CD4-positive, alpha-beta T cell treated with Interleukin-6 at 100 ng/mL for 8 hours (primary cell): ENCODE results near the gene CACNA2D4.

ENCODE experiments used
- DNase-seq: peaks from one replicate; pipeline ENCODE4 v3.0.0-alpha.2; 2020; ENCODE audit warnings: mixed read lengths, low spot score

CACNA2D4 gene

DNA sequence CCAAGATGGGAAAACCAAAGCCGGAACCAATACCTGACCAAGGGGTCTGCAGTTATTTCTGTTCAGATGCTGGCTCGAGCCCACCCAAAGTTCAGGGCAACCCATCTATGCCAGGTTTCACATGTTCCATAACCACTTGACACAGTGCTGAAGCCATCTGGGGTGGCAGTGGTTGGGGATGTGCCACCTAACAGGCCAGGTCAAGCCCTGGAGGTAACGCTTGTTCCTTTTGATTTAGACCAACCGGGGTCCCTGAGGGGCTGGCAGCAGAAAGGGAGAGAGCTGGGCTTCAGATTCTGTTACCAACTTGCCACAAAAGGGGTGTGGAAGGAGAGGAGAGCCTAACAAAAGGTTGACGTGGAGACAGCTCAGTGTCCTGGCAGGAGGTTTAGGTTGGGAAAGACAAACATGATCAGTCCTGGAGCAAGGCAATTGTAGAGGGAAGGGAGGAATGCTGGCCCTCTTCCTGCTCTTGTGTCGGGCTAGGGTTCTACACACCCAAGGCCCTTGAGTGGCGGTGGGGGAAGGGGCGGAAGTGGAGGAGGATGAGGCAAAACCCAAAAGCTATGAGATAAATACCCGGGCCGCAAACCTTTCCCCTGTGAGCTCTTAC, 31.9 kb downstream of the CACNA2D4 start:
- DNase-seq: no peak

DNA sequence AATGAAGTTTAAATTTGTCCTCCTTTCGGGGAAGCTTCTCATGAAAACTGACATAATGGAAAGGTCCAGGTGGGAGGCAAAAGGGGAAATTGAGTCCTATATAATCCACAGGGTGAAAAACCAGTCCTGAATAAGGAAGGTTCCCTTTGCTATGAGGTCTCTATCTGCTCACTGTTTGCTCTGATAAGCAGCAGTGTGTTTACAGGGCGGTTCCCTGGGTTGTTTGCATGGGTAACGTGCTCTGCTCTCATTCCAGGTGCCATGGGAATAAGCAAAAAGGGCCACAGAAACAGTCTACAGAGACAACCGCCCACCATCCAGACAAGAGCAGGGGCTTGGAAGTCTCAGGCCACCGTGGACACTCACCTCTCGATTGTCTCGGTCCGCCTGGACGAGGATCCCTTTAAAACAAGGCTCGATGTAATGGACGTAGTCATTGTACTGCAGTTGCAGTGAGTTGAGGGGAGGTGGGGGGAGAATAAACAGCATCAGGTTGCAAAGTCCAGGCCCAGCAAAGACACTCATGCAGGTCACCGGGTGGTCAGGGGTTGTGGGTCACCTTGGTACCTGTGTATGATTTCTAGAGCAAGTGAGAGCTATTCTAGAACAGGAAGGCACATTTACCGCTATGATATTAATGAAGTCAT, 32.7 kb downstream of the CACNA2D4 start:
- DNase-seq: no peak

DNA sequence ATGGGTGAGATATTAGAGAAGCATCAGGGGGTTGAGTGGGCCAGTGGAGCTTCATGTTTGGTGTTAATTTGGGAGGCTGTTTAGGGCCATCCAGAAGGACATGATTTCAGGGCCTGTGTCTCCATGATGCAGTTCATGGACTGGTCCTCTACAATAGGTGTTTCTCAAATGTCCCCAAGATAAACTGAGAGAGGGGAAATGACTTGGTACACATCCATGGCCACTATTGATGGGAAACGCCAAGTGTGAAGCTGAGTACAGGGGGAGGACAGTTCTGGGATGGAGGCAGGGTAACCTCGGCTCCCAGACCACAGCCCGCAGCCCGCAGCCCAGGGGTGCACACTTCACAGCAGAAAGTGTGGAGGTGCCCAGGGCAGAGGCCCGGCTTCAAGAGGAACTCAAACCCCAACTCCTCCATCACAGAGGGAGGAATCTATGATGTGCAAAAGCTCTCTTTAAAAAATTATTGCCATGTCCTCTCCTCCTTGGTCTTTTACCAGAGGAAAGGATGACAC, 33.3 kb downstream of the CACNA2D4 start:
- DNase-seq: no peak

DNA sequence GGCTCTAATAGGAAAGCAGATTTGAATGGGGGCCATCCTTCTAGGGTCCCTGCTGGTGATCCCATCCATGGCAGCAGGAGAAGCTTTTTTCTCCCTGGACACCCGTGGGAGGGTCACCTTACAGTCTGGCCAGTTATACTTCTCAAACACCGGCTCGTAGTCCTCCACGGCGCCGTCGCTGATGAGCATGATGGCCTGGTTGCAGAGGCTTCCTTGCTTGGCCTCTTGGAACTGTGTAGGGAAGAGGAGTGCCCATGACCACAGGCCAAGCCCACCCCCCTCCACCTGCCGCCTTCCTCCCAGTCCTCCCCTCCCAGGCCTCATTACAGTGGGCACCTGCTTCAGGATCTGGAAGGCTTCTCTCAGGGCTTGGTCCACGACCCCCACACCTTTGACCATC, 33.8 kb downstream of the CACNA2D4 start:
- DNase-seq: no peak

DNA sequence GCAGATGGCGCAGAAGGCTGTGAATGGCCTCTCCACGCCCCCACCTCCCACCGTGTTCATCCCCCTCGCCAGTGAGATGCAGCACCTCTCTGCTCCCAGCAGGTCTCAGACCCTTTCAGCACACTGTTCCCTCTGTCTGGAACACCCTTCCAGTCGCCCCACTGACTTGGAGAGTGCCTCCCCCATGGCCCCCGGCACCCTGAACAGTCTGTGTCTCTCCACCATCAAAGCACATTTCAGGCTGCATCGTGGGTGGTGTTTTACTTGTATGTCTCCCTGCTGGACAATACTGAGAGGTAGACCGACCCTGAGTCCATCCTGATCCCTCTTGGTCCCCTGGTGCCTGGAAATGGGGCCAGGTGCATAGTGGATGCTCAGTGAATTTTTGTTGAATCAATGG, 34.9 kb downstream of the CACNA2D4 start:
- DNase-seq: no peak

DNA sequence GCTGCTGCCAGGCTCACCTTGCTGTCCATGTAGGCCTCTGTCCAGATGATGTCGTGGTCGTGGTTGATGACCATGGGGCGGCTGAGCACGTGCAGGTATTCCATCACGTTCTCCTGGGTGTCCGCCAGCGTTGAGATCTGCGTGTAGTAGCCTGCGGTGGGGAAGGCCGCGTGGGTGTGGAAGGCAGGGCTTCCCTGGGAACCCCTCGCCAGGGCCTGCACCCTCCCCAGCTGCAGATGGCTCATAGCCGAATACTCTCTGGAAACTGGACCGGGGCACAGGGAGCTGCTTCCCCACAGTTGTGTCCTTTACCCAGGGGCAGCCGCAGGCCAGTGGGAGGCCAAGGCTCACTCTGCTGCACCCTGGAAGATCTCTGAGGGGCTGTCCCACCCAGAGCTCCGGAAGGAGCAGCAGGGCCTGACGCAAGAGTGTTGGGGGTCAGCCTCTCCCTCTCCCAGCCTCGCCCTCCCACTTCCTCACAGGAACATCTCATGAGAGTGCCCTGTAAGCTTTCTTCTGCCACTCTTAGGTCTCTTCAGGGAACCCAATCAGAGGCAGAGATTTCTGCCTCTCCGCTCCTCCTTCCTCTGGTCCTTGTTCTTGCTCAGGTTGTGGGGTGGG, 35.5 kb downstream of the CACNA2D4 start:
- no peak for DNase-seq

DNA sequence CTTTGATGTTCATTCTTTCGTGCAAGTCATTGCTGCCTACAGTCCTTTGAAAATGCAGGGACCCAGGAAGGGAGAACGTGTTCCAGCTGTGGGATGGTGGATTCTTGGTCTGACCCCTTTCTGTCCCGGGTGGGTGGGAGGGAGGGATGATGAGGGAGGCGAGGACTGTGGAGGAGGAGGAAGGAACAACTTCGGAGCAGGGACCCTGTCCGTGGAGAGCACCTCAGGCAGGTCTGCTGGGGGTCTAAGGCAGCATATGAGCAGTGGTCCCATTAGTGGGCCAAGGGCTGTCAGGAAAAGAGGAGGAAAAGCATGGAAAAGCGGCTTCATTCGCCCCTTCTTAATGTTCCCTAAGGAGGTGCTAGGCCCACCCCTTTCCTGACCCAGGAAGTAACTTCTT, 36.0 kb downstream of the CACNA2D4 start:
- DNase-seq: no peak

DNA sequence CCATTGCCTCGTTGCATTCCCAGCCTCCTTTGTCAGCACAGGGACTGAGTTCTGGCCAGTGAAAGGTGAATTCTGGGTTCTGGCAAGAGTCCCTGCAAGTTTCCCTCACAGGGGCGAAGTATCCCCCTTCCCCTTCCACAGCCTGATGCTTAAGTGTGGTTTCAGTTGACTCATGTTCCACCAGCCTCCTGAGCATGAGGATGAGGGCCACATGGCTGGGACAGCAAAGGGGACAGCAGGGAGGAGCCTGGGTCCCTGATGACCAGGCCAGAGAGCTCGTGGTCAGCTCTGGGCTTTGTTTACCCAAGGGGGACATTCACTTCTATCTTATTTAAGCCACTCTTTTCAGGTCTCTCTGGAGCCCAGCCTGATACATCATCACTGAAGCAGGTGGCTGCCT, 36.5 kb downstream of the CACNA2D4 start:
- DNase-seq: no peak

DNA sequence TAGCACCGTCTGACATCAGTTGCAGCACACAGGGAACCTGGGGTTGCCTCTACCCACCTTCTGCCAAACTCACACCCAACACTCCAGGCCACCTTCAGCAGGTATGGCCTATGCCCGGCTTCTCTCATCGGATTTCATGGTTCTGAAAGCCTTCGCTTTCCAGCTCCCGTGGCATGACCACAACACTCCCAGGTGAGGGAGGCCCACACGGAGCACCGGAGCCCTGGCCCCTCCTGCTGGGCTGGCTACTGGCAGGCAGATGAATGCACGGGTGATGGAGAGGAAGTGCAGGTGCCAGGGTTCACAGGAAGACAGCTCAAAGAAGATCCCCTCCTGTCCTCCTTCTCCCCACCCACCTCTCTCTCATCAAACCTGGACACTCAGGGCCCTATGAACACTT, 37.2 kb downstream of the CACNA2D4 start:
- DNase-seq: no peak

DNA sequence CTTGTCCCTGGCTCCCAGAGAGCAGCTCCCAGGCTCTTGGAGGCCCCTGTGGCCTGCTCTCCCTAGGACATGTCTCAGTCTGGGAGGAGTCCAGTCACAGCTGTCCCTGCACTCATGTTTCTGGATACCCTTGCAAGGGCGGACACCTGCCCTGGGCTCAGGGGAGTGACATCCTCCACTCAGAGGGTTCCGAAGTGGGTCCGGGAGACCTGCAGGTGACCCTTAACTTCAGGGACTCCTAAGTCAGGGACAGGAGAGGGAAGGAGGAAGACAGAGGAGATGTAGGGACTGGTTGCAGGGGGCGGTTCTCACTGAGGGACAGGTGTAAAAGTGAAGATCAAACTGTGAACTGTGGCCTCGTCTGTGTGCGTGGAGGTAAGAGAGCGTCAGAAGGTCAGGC, 37.6 kb downstream of the CACNA2D4 start:
- DNase-seq: no peak

DNA sequence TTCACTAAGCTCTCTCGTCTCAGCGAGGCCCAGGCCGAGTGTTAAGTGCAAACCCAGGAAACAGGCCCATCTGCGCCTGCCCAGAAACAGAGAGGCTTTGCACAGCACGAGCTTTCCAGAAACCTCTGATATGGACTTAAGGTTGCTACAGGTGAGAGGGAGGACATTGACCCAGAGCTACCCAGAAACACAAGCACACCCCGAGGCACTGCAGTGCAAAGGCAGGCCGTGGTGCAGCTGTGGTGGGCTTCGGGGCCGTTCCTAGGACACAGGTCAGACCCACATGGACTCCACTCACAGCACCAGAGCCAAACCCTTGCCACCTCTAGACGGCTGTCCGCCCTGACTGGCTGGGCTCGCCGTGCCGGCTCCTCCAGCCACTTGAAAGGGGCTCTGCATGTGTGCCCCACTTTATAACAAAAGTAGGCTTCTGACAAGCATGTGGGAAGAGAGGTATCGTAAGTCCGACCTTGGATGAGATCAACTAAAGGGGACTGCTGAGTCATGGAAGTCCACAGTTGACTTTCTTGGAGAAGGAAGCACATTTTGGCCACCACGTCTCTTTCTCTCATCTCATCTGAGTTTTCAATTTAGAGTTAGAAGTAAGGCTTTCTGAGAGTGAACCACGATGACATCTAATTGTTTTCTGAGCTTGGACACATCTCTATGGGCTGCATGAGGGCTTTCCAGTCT, 38.2 kb downstream of the CACNA2D4 start:
- no peak for DNase-seq

DNA sequence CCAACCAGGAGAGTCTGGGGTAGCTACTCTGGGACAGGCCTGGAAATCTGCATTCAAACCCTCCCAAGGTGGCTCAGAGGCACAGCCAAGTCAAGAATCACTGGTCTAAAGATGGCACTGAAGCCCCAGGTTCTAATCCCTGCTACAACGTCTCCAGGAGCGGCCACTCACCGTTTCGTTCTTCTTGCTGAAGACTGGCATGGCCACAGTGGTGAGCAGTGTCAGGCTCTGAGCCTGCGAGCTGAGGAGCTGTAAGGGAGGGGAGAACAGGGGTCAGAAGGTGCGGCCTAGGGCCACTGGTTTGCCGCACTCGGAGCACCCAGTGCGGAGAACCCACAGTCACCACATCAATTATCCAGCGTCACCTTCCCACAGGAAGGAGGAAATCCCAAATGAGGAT, 38.8 kb downstream of the CACNA2D4 start:
- no peak for DNase-seq

DNA sequence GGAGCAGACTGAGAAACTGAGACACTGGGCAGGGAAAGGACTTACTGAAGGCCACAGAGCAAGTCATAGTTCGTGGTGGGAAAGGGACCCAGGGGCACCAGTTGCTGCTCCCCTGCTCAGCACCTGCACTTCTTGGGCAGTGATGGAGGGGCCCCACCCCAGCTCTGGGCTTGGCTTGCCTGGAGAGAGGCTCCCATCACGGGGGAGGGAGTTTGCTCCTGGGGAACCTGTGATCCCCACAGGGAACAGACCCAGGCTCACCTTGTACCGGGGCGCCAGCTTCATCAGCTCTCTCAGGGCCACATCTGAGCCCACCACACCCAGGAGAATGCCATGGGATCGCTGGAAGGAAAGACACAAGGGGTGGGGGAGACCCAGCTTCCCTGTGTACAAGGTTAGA, 39.8 kb downstream of the CACNA2D4 start:
- DNase-seq: no peak

DNA sequence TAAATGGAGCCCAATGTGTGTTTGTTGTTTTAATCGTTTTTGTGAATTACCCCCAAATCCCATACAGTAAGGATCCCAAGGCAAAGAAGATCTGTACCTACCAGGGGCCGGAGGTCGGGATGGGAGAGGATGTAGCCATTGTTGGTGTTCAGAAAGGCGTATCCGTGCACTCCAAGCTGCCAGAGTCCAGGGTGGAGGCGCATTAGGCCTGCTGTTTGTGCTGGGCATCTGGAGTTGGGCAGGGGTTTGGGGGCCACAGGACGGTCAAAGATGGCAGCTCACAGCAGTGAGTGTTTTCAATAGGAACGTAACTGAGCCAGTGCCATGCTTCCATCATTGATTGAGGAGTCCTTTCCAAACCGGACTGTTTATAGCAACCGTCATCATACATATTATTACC, 40.2 kb downstream of the CACNA2D4 start:
- no peak for DNase-seq

DNA sequence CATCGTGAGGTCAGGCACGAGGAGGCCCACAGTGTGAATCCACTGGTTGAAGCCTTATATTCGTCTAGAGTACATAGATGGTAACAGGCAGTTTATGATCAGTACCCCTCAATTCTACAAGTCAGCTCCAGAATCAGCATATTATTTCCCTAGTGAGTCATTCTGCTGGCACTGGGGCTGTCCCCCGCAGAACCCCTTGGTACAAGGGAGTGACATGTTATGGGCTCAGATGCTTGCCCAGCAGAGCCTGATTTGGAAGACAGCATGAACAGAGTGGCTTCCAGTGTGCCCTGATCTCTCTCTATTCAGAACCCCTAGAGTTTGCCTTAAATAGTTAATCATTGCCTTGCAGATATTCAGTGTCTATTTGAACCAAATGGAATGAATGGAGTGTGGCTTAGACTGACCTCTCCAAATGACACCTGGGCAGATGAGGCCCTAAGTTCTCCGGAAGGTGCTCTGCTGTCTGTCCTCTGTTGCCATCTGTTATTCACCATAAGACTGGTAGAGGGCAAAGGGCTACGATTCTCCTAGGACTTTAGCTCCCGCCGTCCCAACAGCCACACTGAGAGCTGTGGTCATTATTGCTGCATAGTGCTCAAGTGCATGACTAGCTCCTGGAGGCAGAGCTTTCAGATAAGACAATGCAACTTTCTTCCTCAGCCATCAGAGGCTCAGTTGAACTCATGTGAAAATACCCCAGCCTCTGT, 41.1 kb downstream of the CACNA2D4 start:
- no peak for DNase-seq

DNA sequence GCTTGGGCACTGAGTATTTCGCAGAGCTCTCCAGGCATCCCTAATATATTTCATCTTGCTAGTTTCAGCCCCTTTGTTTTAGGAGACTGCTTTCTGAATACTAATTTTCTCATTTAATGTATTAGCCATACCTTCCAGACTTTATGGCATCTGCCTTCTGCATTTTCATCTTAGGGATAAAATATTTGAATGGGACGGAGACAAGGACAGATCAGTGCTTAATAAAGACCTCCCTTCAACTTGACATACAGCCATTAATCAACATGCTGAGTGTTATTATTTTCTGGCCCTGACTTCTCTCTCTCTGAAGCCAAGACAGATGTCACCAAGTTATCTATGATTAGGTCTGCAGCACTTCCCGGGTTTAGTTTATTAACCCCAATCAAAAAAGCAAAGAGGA, 42.4 kb downstream of the CACNA2D4 start:
- no peak for DNase-seq

DNA sequence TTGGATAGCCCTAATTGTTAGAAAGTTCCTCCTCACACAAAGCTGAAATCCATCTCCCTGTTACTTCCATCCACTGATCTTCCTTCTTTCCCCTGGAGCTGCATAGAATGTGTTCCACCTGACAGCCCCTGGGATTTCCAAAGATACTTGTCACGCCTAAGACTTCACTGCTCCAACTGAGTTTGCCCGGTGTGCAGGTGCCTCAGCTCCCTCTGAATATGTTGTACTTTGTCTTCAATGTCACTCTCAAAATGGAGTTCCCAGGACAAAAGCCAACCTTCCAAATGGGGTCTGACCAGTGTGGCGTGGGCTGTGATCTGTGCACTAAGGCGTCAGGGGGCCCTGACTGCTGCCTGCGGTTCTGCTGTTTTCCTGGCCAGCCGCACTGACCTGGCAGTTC, 42.8 kb downstream of the CACNA2D4 start:
- no peak for DNase-seq

DNA sequence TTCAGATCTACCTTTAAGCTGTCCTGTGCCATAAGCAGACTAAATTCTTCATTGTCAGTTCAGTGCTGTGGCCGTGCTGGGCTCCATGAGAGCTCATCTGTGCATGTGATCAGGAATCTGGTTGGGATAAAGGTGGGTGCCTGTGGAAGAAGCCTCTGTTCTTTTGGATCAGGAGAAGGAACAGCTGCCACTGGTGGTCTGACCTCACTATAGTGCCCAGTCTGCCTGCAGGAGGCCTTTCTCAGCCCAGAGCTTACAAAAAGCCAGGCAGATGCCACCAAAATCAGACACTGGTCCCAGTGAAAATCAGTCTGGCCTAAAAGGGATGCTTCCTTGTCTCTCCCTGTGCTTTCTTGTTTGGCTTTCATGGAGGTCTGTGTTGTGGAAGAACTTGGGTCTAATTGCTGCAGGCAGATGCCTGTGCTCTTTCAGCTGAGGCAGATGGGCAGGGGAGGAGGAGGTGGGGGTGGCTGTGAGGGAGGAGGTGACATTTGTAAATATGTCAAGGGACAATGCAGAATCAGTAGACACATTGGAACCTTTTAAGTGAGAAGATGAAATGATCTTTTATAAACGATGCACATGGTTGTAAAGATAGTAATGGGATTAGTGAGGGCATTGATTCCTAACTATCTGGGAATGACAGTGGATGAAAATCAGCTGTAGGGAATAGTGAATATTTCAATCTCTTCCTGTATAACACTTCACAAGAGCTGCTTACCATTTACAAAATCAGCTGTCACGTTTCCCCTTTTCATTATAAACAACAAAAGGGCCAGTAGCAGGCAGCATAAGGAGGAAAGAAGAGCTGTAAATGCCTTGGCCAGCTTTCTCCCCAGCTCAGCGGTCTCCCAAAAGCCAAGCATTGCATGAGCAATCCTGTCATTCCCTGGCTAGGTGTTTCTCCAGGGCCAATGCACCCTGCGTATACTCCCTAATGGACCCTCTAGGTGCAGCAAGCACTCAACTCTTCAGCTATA, 44.6 kb downstream of the CACNA2D4 start:
- no peak for DNase-seq

DNA sequence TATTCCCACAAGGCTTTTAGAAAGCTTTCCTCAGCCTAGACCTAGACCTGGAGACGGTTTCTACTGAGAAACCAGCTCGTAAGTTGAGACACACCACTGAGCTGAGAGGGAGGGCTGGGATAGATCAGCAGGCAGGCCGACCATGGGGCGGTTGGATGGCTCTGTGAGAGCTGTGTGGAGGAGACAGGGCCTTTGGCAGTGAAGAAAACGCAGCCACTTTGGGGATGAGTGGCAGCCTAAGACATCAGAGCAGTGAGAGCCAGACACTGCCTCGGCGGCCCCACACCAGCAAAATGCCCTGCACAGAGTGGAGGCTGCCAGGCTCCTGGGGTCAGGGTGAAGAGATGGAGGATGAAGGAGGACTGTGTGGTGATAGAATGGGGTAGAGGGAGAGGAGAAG, 46.0 kb downstream of the CACNA2D4 start:
- no peak for DNase-seq

DNA sequence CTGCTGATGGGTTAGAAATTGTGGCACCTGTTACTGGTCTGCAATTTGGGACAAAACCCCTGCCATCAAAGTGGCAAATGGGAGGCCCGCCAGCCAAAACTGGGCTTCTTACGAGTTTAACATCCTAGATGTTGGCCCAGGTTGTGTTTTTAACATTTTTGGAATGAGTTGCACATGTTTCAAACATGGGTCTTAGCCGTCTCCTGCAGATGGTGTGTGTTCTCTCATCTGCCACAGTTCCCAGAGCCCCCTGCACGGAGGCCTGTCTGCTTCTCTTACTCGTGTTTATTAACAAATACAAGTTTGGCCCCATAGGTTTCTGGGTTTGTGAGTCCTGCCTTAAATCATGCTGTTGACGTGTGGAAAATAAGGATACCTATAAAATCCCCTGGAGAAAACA, 46.5 kb downstream of the CACNA2D4 start:
- DNase-seq: no peak
